ENCODE data around the gene SAMD11. TPM values are rescaled to one million over a fixed set of nuclear protein-coding genes. Genes with fewer than 3 reads are reported as not detected.

Gene SAMD11
- total and polyA plus RNA-seq, 2 donors from 2014 or later: 13.3 to 21.4 TPM

- no peak for FAIRE-seq
- Histone ChIP-seq H3K4me1 (ENCODE audit: control insufficient read depth in 2 of 3, insufficient read depth in 2 of 3, low read depth in 1 of 3, low read length in 3 of 3) (peaks cover 3 to 52% (median 8%) of the 10 kb centered on the region in 3 donors), H3K9ac (ENCODE audit: low read length in 3 of 3) (peak overlapping the region in 1 of 3 donors; percentile 10), H3K4me3 (ENCODE audit: low read length in 3 of 3) (peak overlapping the region in 1 of 3 donors; percentile 33), H3K9me3 (ENCODE audit: control insufficient read depth in 2 of 3, insufficient read depth in 1 of 3, low read length in 3 of 3) (no peaks in the 10 kb centered on the region), H3K27ac (ENCODE audit: low read depth in 2 of 2, low read length in 2 of 2) (no peak overlapping the region), H3K27me3 (ENCODE audit: control insufficient read depth, insufficient read depth, low read length) (no peaks in the 10 kb centered on the region), H3K36me3 (ENCODE audit: control insufficient read depth in 2 of 3, insufficient read depth in 3 of 3, low read length in 3 of 3) (no peaks in the 10 kb centered on the region)
- peak; percentile 88 to 96 (median 95) for DNase-seq
- intact Hi-C loops (cut with DNase I): no loop called here
- TF ChIP-seq CTCF (IDR thresholded peaks at IDR 0.05; ENCODE audit: borderline replicate concordance, extremely low read depth, insufficient read depth): peak; percentile 58
These were observed 2.5 kb upstream of the SAMD11 start for GRCh38 chr1:921011-921837.

GRCh38 chr1:923991-924655 lies 400 bp downstream of the SAMD11 start:
- FAIRE-seq (no peak), DNase-seq (no peak)
- TF ChIP-seq CTCF (IDR thresholded peaks at IDR 0.05; ENCODE audit: borderline replicate concordance, extremely low read depth, insufficient read depth): no peak
- Histone ChIP-seq H3K9me3 (ENCODE audit: control insufficient read depth in 2 of 3, insufficient read depth in 1 of 3, low read length in 3 of 3) (no peaks in the 10 kb centered on the region), H3K27me3 (ENCODE audit: control insufficient read depth, insufficient read depth, low read length) (no peaks in the 10 kb centered on the region), H3K4me3 (ENCODE audit: low read length in 3 of 3) (peak overlapping the region in 1 of 3 donors; percentile 44), H3K36me3 (ENCODE audit: control insufficient read depth in 2 of 3, insufficient read depth in 3 of 3, low read length in 3 of 3) (no peaks in the 10 kb centered on the region), H3K4me1 (ENCODE audit: control insufficient read depth in 2 of 3, insufficient read depth in 2 of 3, low read depth in 1 of 3, low read length in 3 of 3) (peaks cover 3 to 45% (median 4%) of the 10 kb centered on the region in 3 donors), H3K9ac (ENCODE audit: low read length in 3 of 3) (no peak overlapping the region), H3K27ac (ENCODE audit: low read depth in 2 of 2, low read length in 2 of 2) (no peak overlapping the region)
- intact Hi-C loops (cut with DNase I): no loop called here

GRCh38 chr1:924656-925560 lies 1.2 kb downstream of the SAMD11 start:
- TF ChIP-seq CTCF (IDR thresholded peaks at IDR 0.05; ENCODE audit: borderline replicate concordance, extremely low read depth, insufficient read depth): no peak
- Histone ChIP-seq H3K36me3 (ENCODE audit: control insufficient read depth in 2 of 3, insufficient read depth in 3 of 3, low read length in 3 of 3) (no peaks in the 10 kb centered on the region), H3K4me3 (ENCODE audit: low read length in 3 of 3) (peak overlapping the region in 2 of 3 donors; percentile 44 to 53), H3K9me3 (ENCODE audit: control insufficient read depth in 2 of 3, insufficient read depth in 1 of 3, low read length in 3 of 3) (no peaks in the 10 kb centered on the region), H3K27me3 (ENCODE audit: control insufficient read depth, insufficient read depth, low read length) (no peaks in the 10 kb centered on the region), H3K27ac (ENCODE audit: low read depth in 2 of 2, low read length in 2 of 2) (no peak overlapping the region), H3K4me1 (ENCODE audit: control insufficient read depth in 2 of 3, insufficient read depth in 2 of 3, low read depth in 1 of 3, low read length in 3 of 3) (peaks cover 3 to 41% (median 4%) of the 10 kb centered on the region in 3 donors), H3K9ac (ENCODE audit: low read length in 3 of 3) (no peak overlapping the region)
- DNase-seq (peak in 1 of 5 donors; percentile 70), FAIRE-seq (no peak)
- intact Hi-C loops (cut with DNase I): no loop called here
